H9 (cell line): ENCODE results near the gene PLXNC1. TPM values are rescaled to one million over a fixed set of nuclear protein-coding genes. Genes with fewer than 3 reads are reported as not detected.

Experiments
- DNase-seq: peaks from one replicate; pipeline ENCODE4 v3.0.0-alpha.2; 2017
- H2AFZ ChIP-seq: one replicate; pipeline ENCODE4 v1.6.1; 2013; ENCODE audit warnings: mild to moderate bottlenecking, low read length, control low read depth, moderate library complexity
- H2AK5ac ChIP-seq: 2 replicates; pipeline ENCODE4 v1.6.1; 2013; ENCODE audit warnings: low read length, control low read depth, mixed read lengths; ENCODE audit not compliant: insufficient read length
- H2BK120ac ChIP-seq: one replicate; pipeline ENCODE4 v1.6.1; 2013; ENCODE audit warnings: low read depth, mild to moderate bottlenecking, low read length, control low read depth, inconsistent platforms; ENCODE audit not compliant: poor library complexity, severe bottlenecking
- H2BK12ac ChIP-seq: 2 replicates; pipeline ENCODE4 v1.6.1; 2013; ENCODE audit warnings: low read length, control low read depth, mixed read lengths, low read depth; ENCODE audit not compliant: insufficient read length
- H2BK15ac ChIP-seq: 2 replicates; pipeline ENCODE4 v1.6.1; 2013; ENCODE audit warnings: low read depth, low read length, control low read depth
- H2BK20ac ChIP-seq: one replicate; pipeline ENCODE4 v1.6.1; 2013; ENCODE audit warnings: low read depth, mild to moderate bottlenecking, low read length, control low read depth, inconsistent platforms; ENCODE audit not compliant: poor library complexity, severe bottlenecking
- H2BK5ac ChIP-seq: 2 replicates; pipeline ENCODE4 v1.6.1; 2013; ENCODE audit warnings: low read length, control low read depth, mixed read lengths; ENCODE audit not compliant: insufficient read length
- H3K14ac ChIP-seq: 2 replicates; pipeline ENCODE4 v1.6.1; 2013; ENCODE audit warnings: low read length, control low read depth; ENCODE audit not compliant: insufficient read depth
- H3K18ac ChIP-seq: 2 replicates; pipeline ENCODE4 v1.6.1; 2013; ENCODE audit warnings: low read depth, mild to moderate bottlenecking, mixed read lengths, low read length, control low read depth; ENCODE audit not compliant: insufficient read length
- H3K23ac ChIP-seq: 2 replicates; pipeline ENCODE4 v1.6.1; 2013; ENCODE audit warnings: low read length, control low read depth, mixed read lengths, low read depth; ENCODE audit not compliant: insufficient read length
- H3K23me2 ChIP-seq: 2 replicates; pipeline ENCODE4 v1.6.1; 2013; ENCODE audit warnings: low read depth, mild to moderate bottlenecking, mixed read lengths, low read length, control low read depth; ENCODE audit not compliant: insufficient read length, poor library complexity, severe bottlenecking
- H3K27ac ChIP-seq: 2 replicates; pipeline ENCODE4 v1.5.1; 2013; ENCODE audit warnings: low read length, control low read depth, mixed read lengths, low read depth; ENCODE audit not compliant: insufficient read length
- H3K27me3 ChIP-seq: 2 replicates; pipeline ENCODE4 v1.6.1; 2013; ENCODE audit warnings: low read length, control low read depth, inconsistent platforms; ENCODE audit not compliant: insufficient read depth
- H3K4ac ChIP-seq: 2 replicates; pipeline ENCODE4 v1.6.1; 2013; ENCODE audit warnings: low read depth, mild to moderate bottlenecking, control low read depth, inconsistent platforms, low read length, moderate library complexity
- H3K4me1 ChIP-seq: 2 replicates; pipeline ENCODE4 v1.6.1; 2013; ENCODE audit warnings: low read length, control low read depth, inconsistent platforms; ENCODE audit not compliant: insufficient read depth
- H3K4me2 ChIP-seq: 2 replicates; pipeline ENCODE4 v1.6.1; 2013; ENCODE audit warnings: low read length, control low read depth, mixed read lengths; ENCODE audit not compliant: insufficient read length, insufficient read depth
- H3K56ac ChIP-seq: 2 replicates; pipeline ENCODE4 v1.6.1; 2013; ENCODE audit warnings: low read depth, mild to moderate bottlenecking, mixed read lengths, low read length, control low read depth; ENCODE audit not compliant: insufficient read length
- H3K79me1 ChIP-seq: 2 replicates; pipeline ENCODE4 v1.6.1; 2013; ENCODE audit warnings: low read depth, mild to moderate bottlenecking, moderate library complexity, low read length, control low read depth, inconsistent platforms; ENCODE audit not compliant: insufficient read depth, poor library complexity, severe bottlenecking
- H3K79me2 ChIP-seq: 2 replicates; pipeline ENCODE4 v1.6.1; 2013; ENCODE audit warnings: low read length, control low read depth, inconsistent platforms; ENCODE audit not compliant: insufficient read depth
- H3K9ac ChIP-seq: 2 replicates; pipeline ENCODE4 v1.6.1; 2013; ENCODE audit warnings: low read length, control low read depth, mixed read lengths; ENCODE audit not compliant: insufficient read length; ENCODE audit errors: extremely low read depth
- H3K9me3 ChIP-seq: one replicate; pipeline ENCODE4 v1.6.1; 2013; ENCODE audit warnings: low read depth, low read length, inconsistent platforms; ENCODE audit not compliant: control insufficient read depth
- H3T11ph ChIP-seq: one replicate; pipeline ENCODE4 v1.6.1; 2013; ENCODE audit warnings: mild to moderate bottlenecking, low read length, control low read depth, inconsistent platforms
- H4K20me1 ChIP-seq: one replicate; pipeline ENCODE4 v1.6.1; 2013; ENCODE audit not compliant: control insufficient read depth, insufficient read length, insufficient read depth
- H4K5ac ChIP-seq: 2 replicates; pipeline ENCODE4 v1.6.1; 2013; ENCODE audit warnings: low read depth, mild to moderate bottlenecking, mixed read lengths, low read length, control low read depth; ENCODE audit not compliant: insufficient read length
- H4K8ac ChIP-seq: replicated peaks from 2 replicates; pipeline ENCODE4 v1.6.1; 2013; ENCODE audit warnings: low read length, control low read depth, mixed read lengths, low read depth; ENCODE audit not compliant: insufficient read length
- H4K91ac ChIP-seq: 2 replicates; pipeline ENCODE4 v1.6.1; 2013; ENCODE audit warnings: low read depth, mild to moderate bottlenecking, moderate library complexity, mixed read lengths, low read length, control low read depth; ENCODE audit not compliant: insufficient read length
- H3K27ac Mint-ChIP-seq, 3 experiments: 2 replicates in 2 of 3; 3 replicates in 1 of 3; pipeline ENCODE4 v1.8.0; 2020 to 2021; ENCODE audit warnings: mixed read lengths in 3 of 3, mild to moderate bottlenecking in 1 of 3, moderate library complexity in 1 of 3
- H3K27me3 Mint-ChIP-seq: 2 replicates; pipeline ENCODE4 v1.8.0; 2021; ENCODE audit warnings: low read depth, mild to moderate bottlenecking, moderate library complexity, mixed read lengths
- H3K36me3 Mint-ChIP-seq, 3 experiments: 2 replicates in 2 of 3; 3 replicates in 1 of 3; pipeline ENCODE4 v1.8.0; 2020 to 2021; ENCODE audit warnings: low read depth in 3 of 3, mixed read lengths in 3 of 3; ENCODE audit not compliant: insufficient read depth in 1 of 3
- H3K4me1 Mint-ChIP-seq, 2 experiments: 2 replicates each; pipeline ENCODE4 v1.8.0; 2020; ENCODE audit warnings: mixed read lengths in 2 of 2
- H3K4me3 Mint-ChIP-seq, 2 experiments: 2 replicates in 1 of 2; 3 replicates in 1 of 2; pipeline ENCODE4 v1.8.0; 2020 to 2021; ENCODE audit warnings: mild to moderate bottlenecking in 2 of 2, mixed read lengths in 2 of 2, moderate library complexity in 1 of 2
- H3K9me3 Mint-ChIP-seq, 2 experiments: 2 replicates in 1 of 2; 3 replicates in 1 of 2; pipeline ENCODE4 v1.8.0; 2020; ENCODE audit warnings: mild to moderate bottlenecking in 2 of 2, mixed read lengths in 2 of 2, moderate library complexity in 1 of 2
- CTCF ChIP-seq: fragments of 200-600 bp; sonication (generic); conservative IDR thresholded peaks from 3 replicates; pipeline ENCODE4 v1.8.0; 2021; ENCODE audit warnings: antibody characterized with exemption, mild to moderate bottlenecking
- WGBS: extraction: QIAGEN DNeasy Blood & Tissue Kit; methylation state at CpG from one replicate; pipeline ENCODE4 v1.1.7; 2013; ENCODE audit warnings: missing lambda C conversion rate, low lambda C conversion rate, mixed read lengths; ENCODE audit not compliant: insufficient read length; ENCODE audit errors: extremely low coverage; 5-methylcytosine and 5-hydroxymethylcytosine counted together
- total RNA-seq: library from RNA; stranded (reverse); gene quantifications from 2 replicates; pipeline ENCODE4 v1.2.1, GENCODE V29; 2021

PLXNC1 gene
- total RNA-seq, 1 experiment from 2014 or later: 1.2 TPM

GRCh38 chr12:94135896-94136295 is 12.5 kb upstream of the PLXNC1 start:
- H3K9ac ChIP-seq: no peak overlapping the region
- no peak overlapping the region for H3K23ac ChIP-seq
- no peak overlapping the region for H2BK12ac ChIP-seq
- H2BK20ac ChIP-seq: no peak overlapping the region
- H2BK15ac ChIP-seq: no peak overlapping the region
- H3K27me3 Mint-ChIP-seq: peaks cover 38% of the 10 kb centered on the region
- DNase-seq: no peak
- no peaks in the 10 kb centered on the region for H3K9me3 Mint-ChIP-seq
- TF ChIP-seq CTCF: no peak
- H3K4me3 Mint-ChIP-seq: no peak overlapping the region
- no peak overlapping the region for H3K27ac Mint-ChIP-seq
- H2AK5ac ChIP-seq: no peak overlapping the region
- no peak overlapping the region for H2BK5ac ChIP-seq
- no peak overlapping the region for H3K27ac ChIP-seq
- H3K79me2 ChIP-seq: no peaks in the 10 kb centered on the region
- no peak overlapping the region for H4K5ac ChIP-seq
- no peak overlapping the region for H3K56ac ChIP-seq
- no peak overlapping the region for H4K8ac ChIP-seq
- H4K20me1 ChIP-seq: no peaks in the 10 kb centered on the region
- no peaks in the 10 kb centered on the region for H3K23me2 ChIP-seq
- no peaks in the 10 kb centered on the region for H3K27me3 ChIP-seq
- no peaks in the 10 kb centered on the region for H3K9me3 ChIP-seq
- no CpG with 5 or more reads among the region's 1 CpG for WGBS
- no peak overlapping the region for H4K91ac ChIP-seq
- H3K4ac ChIP-seq: no peak overlapping the region
- H3K36me3 Mint-ChIP-seq: no peaks in the 10 kb centered on the region
- H3K4me1 ChIP-seq: no peaks in the 10 kb centered on the region
- no peaks in the 10 kb centered on the region for H3K79me1 ChIP-seq
- H3T11ph ChIP-seq: no peak overlapping the region
- no peak overlapping the region for H2AFZ ChIP-seq
- H3K18ac ChIP-seq: no peak overlapping the region
- no peaks in the 10 kb centered on the region for H3K4me1 Mint-ChIP-seq
- H3K4me2 ChIP-seq: no peak overlapping the region
- H3K14ac ChIP-seq: no peak overlapping the region
- H2BK120ac ChIP-seq: no peak overlapping the region
